Measurements from ENCODE around the gene UROS.

GRCh38 chr10:125852487-125852886 lies 29.4 kb upstream of the UROS start:
- TF ChIP-seq CTCF (IDR thresholded peaks at IDR 0.05; ENCODE audit: insufficient read depth, low read length) (no peak), POLR2AphosphoS5 (IDR thresholded peaks at IDR 0.05; ENCODE audit: low read depth) (no peak)
